Peyer's patch (tissue), 4 donors: ENCODE results near the gene PHF10. TPM values are rescaled to one million over a fixed set of nuclear protein-coding genes. Genes with fewer than 3 reads are reported as not detected.

Experiments used
- DNase-seq, 3 donors: peaks; one replicate each; pipeline ENCODE4 v3.0.0-alpha.2; 2017 to 2019
- H3K27ac ChIP-seq, 4 donors: fragments of 200-600 bp; sonication (generic); one replicate each; pipeline ENCODE4 v1.5.1; 2016 to 2019
- H3K27me3 ChIP-seq, 2 donors: fragments of 200-600 bp; sonication (generic); one replicate each; pipeline ENCODE4 v1.5.1; 2019
- H3K36me3 ChIP-seq, 3 donors: fragments of 200-600 bp; sonication (generic); one replicate each; pipeline ENCODE4 v1.5.1; 2016 to 2019
- H3K4me1 ChIP-seq, 4 donors: fragments of 200-600 bp; sonication (generic); one replicate each; pipeline ENCODE4 v1.5.1; 2016 to 2019
- H3K4me3 ChIP-seq, 4 donors: fragments of 200-600 bp; sonication (generic); 1 replicate in 3 of 4; 2 replicates in 1 of 4; pipeline ENCODE4 v1.5.1; 2016 to 2019; ENCODE audit warnings: mild to moderate bottlenecking in 1 of 4
- H3K9me3 ChIP-seq, 4 donors: fragments of 200-600 bp; sonication (generic); one replicate each; pipeline ENCODE4 v1.5.1; 2016 to 2019; ENCODE audit warnings: mild to moderate bottlenecking in 1 of 4
- CTCF ChIP-seq, 6 experiments: fragments of 450-650 bp in 4 of 6; fragments of 200-600 bp in 2 of 6; sonication (generic) in 1 of 6; IDR thresholded peaks; one replicate each; pipeline ENCODE4 v1.5.1; 2017 to 2019; ENCODE audit warnings: antibody characterized with exemption in 6 of 6, mild to moderate bottlenecking in 3 of 6, moderate library complexity in 1 of 6
- POLR2A ChIP-seq, 2 donors: fragments of 450-650 bp; IDR thresholded peaks; one replicate each; pipeline ENCODE4 v1.5.1; 2017; ENCODE audit warnings: antibody characterized with exemption in 2 of 2, mild to moderate bottlenecking in 2 of 2, moderate library complexity in 2 of 2
- total RNA-seq, 4 donors: library from RNA; depleted of rRNA; stranded (reverse); fragments of >200 nt; gene quantifications; one replicate each; pipeline ENCODE4 v1.1.0, GENCODE V29; 2016

PHF10 gene
- total RNA-seq, 4 donors from 2014 or later: 23.3 to 46.0 (median 30.6) TPM

GRCh38 chr6:169726049-169726400, 1.7 kb upstream of the PHF10 start:
- Histone ChIP-seq H3K4me1 (peaks cover 0 to 27% (median 6%) of the 10 kb centered on the region in 4 donors), H3K4me3 (no peak overlapping the region), H3K27ac (no peak overlapping the region), H3K36me3 (no peaks in the 10 kb centered on the region), H3K27me3 (no peaks in the 10 kb centered on the region), H3K9me3 (no peaks in the 10 kb centered on the region)
- TF ChIP-seq CTCF (IDR thresholded peaks at IDR 0.05): no peak
- no peak for TF ChIP-seq POLR2A (IDR thresholded peaks at IDR 0.05)
- DNase-seq: no peak

GRCh38 chr6:169725125-169726048, 1.1 kb upstream of the PHF10 start:
- DNase-seq: peak; percentile 34 to 75 (median 58)
- H3K27me3 ChIP-seq: no peaks in the 10 kb centered on the region
- H3K27ac ChIP-seq: peak overlapping the region; percentile 83 to 96 (median 92)
- no peaks in the 10 kb centered on the region for H3K9me3 ChIP-seq
- peaks cover 0 to 27% (median 6%) of the 10 kb centered on the region in 4 donors for H3K4me1 ChIP-seq
- TF ChIP-seq POLR2A (IDR thresholded peaks at IDR 0.05) (peak in 1 of 2 donors; percentile 35), CTCF (IDR thresholded peaks at IDR 0.05) (no peak)
- no peaks in the 10 kb centered on the region for H3K36me3 ChIP-seq
- peak overlapping the region; percentile 72 to 91 (median 79) for H3K4me3 ChIP-seq

- peak overlapping the region; percentile 83 to 96 (median 96) for H3K27ac ChIP-seq
- H3K9me3 ChIP-seq: no peaks in the 10 kb centered on the region
- H3K36me3 ChIP-seq: no peaks in the 10 kb centered on the region
- H3K27me3 ChIP-seq: no peaks in the 10 kb centered on the region
- H3K4me3 ChIP-seq: peak overlapping the region; percentile 72 to 93 (median 82)
- H3K4me1 ChIP-seq: peaks cover 0 to 27% (median 6%) of the 10 kb centered on the region in 4 donors
- TF ChIP-seq CTCF (IDR thresholded peaks at IDR 0.05) (no peak), POLR2A (IDR thresholded peaks at IDR 0.05) (peak in 1 of 2 donors; percentile 12)
- DNase-seq: peak in 2 of 3 donors; percentile 54 to 63
Observed at GRCh38 chr6:169723991-169724493, 258 bp downstream of the PHF10 start.

GRCh38 chr6:169723200-169723909, 945 bp downstream of the PHF10 start:
- peak overlapping the region; percentile 62 to 93 (median 81) for H3K4me3 ChIP-seq
- H3K36me3 ChIP-seq: no peaks in the 10 kb centered on the region
- peak; percentile 66 to 86 (median 80) for DNase-seq
- H3K27me3 ChIP-seq: no peaks in the 10 kb centered on the region
- no peaks in the 10 kb centered on the region for H3K9me3 ChIP-seq
- TF ChIP-seq POLR2A (IDR thresholded peaks at IDR 0.05) (no peak), CTCF (IDR thresholded peaks at IDR 0.05) (no peak)
- peak overlapping the region; percentile 92 to 97 (median 96) for H3K27ac ChIP-seq
- H3K4me1 ChIP-seq: peaks cover 0 to 27% (median 6%) of the 10 kb centered on the region in 4 donors

GRCh38 chr6:169722362-169723199, 1.7 kb downstream of the PHF10 start:
- H3K4me3 ChIP-seq: peak overlapping the region; percentile 62 to 93 (median 81)
- H3K4me1 ChIP-seq: peaks cover 0 to 27% (median 6%) of the 10 kb centered on the region in 4 donors
- H3K9me3 ChIP-seq: no peaks in the 10 kb centered on the region
- TF ChIP-seq POLR2A (IDR thresholded peaks at IDR 0.05): no peak
- H3K27ac ChIP-seq: peak overlapping the region; percentile 92 to 97 (median 96)
- no peaks in the 10 kb centered on the region for H3K27me3 ChIP-seq
- H3K36me3 ChIP-seq: no peaks in the 10 kb centered on the region
- DNase-seq: peak; percentile 39 to 69 (median 66)
